MM.1S (cell line): ENCODE data around the gene GPSM3.

Source experiments
- DNase-seq: peaks from one replicate; pipeline ENCODE4 v3.0.0-alpha.2; 2015
- H2AFZ ChIP-seq: fragments of 300-600 bp; sonication (generic); 2 replicates; pipeline ENCODE4 v1.6.0; 2016; ENCODE audit warnings: antibody characterized with exemption, low read length
- H3F3A ChIP-seq: fragments of 300-600 bp; sonication (generic); 2 replicates; pipeline ENCODE4 v1.6.1; 2016; ENCODE audit warnings: mild to moderate bottlenecking, antibody characterized with exemption, low read length, moderate library complexity, mixed read lengths; ENCODE audit not compliant: insufficient read depth
- H3K27ac ChIP-seq: fragments of 300-600 bp; sonication (generic); 2 replicates; pipeline ENCODE4 v1.5.1; 2016; ENCODE audit warnings: mild to moderate bottlenecking, low read length
- H3K27me3 ChIP-seq: fragments of 300-600 bp; sonication (generic); replicated peaks from 2 replicates; pipeline ENCODE4 v1.6.0; 2016; ENCODE audit warnings: low read length; ENCODE audit not compliant: insufficient read depth
- H3K36me3 ChIP-seq: fragments of 300-600 bp; sonication (generic); replicated peaks from 2 replicates; pipeline ENCODE4 v1.6.1; 2016; ENCODE audit warnings: mild to moderate bottlenecking, low read length, mixed read lengths; ENCODE audit not compliant: insufficient read depth
- H3K4me1 ChIP-seq: fragments of 300-600 bp; sonication (generic); 2 replicates; pipeline ENCODE4 v1.6.1; 2016; ENCODE audit warnings: low read length, mixed read lengths
- H3K4me2 ChIP-seq: fragments of 300-600 bp; sonication (generic); 2 replicates; pipeline ENCODE4 v1.6.0; 2016; ENCODE audit warnings: low read depth, low read length
- H3K4me3 ChIP-seq: fragments of 300-600 bp; sonication (generic); 2 replicates; pipeline ENCODE4 v1.5.1; 2016; ENCODE audit warnings: low read length, mixed read lengths
- H3K79me2 ChIP-seq: fragments of 300-600 bp; sonication (generic); 2 replicates; pipeline ENCODE4 v1.6.1; 2016; ENCODE audit warnings: mixed run types, low read length, mixed read lengths
- H3K9ac ChIP-seq: fragments of 300-600 bp; sonication (generic); 2 replicates; pipeline ENCODE4 v1.6.1; 2016; ENCODE audit warnings: low read length, mixed read lengths
- H3K9me2 ChIP-seq: fragments of 300-600 bp; sonication (generic); replicated peaks from 2 replicates; pipeline ENCODE4 v1.6.1; 2016; ENCODE audit warnings: mild to moderate bottlenecking, low read length, mixed read lengths; ENCODE audit not compliant: insufficient read depth
- H3K9me3 ChIP-seq: fragments of 300-600 bp; sonication (generic); replicated peaks from 2 replicates; pipeline ENCODE4 v1.6.1; 2016; ENCODE audit warnings: mild to moderate bottlenecking, low read length, mixed read lengths; ENCODE audit not compliant: insufficient read depth
- H4K20me1 ChIP-seq: fragments of 300-600 bp; sonication (generic); 2 replicates; pipeline ENCODE4 v1.6.1; 2016; ENCODE audit warnings: mild to moderate bottlenecking, low read length, moderate library complexity, mixed read lengths; ENCODE audit not compliant: insufficient read depth
- EZH2 ChIP-seq: fragments of 300-600 bp; sonication (generic); optimal IDR thresholded peaks from 2 replicates; pipeline ENCODE3; 2017; ENCODE audit warnings: low read depth, mild to moderate bottlenecking, antibody characterized with exemption, low read length, mixed read lengths
- EZH2phosphoT487 ChIP-seq: fragments of 300-600 bp; sonication (generic); IDR thresholded peaks from 2 replicates; pipeline ENCODE4 v1.6.1; 2018; ENCODE audit warnings: antibody characterized with exemption, low read length
- TF ChIP-seq, protein P1 (sequence below): fragments of 300-600 bp; sonication (generic); IDR thresholded peaks from 2 replicates; pipeline ENCODE4 v1.5.1; 2016; ENCODE audit warnings: antibody characterized with exemption, low read length, mixed read lengths

GPSM3 gene

DNA sequence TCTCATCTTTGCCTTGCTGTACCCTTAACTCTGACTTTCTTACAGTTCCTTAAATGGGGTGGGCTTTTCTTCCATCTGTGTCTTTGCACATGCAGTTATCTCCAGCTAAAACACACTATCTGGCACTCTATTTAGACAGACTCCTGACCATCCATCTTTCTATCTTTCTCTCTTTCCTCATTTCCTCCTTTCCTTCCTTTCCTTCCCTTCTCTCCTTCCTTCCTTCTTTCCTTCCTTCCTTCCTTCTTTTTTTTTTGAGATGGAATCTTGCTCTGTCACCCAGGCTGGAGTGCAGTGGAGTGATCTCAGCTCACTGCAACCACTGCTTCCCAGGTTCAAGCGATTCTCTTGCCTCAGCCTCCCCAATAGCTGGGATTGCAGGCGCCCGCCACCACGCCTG is 23.2 kb upstream of the GPSM3 start:
- Histone ChIP-seq H3K4me1 (no peaks in the 10 kb centered on the region), H3K9me3 (no peaks in the 10 kb centered on the region), H3K36me3 (no peaks in the 10 kb centered on the region), H3K27ac (no peak overlapping the region), H3K4me2 (no peak overlapping the region), H2AFZ (no peak overlapping the region), H4K20me1 (no peaks in the 10 kb centered on the region), H3K9ac (no peak overlapping the region), H3K27me3 (peaks cover 42% of the 10 kb centered on the region), H3F3A (no peaks in the 10 kb centered on the region), H3K4me3 (no peak overlapping the region), H3K9me2 (no peaks in the 10 kb centered on the region), H3K79me2 (no peaks in the 10 kb centered on the region)
- DNase-seq = no peak
- TF ChIP-seq EZH2 (no peak), EZH2phosphoT487 (no peak)
- TF ChIP-seq, protein P1, sequence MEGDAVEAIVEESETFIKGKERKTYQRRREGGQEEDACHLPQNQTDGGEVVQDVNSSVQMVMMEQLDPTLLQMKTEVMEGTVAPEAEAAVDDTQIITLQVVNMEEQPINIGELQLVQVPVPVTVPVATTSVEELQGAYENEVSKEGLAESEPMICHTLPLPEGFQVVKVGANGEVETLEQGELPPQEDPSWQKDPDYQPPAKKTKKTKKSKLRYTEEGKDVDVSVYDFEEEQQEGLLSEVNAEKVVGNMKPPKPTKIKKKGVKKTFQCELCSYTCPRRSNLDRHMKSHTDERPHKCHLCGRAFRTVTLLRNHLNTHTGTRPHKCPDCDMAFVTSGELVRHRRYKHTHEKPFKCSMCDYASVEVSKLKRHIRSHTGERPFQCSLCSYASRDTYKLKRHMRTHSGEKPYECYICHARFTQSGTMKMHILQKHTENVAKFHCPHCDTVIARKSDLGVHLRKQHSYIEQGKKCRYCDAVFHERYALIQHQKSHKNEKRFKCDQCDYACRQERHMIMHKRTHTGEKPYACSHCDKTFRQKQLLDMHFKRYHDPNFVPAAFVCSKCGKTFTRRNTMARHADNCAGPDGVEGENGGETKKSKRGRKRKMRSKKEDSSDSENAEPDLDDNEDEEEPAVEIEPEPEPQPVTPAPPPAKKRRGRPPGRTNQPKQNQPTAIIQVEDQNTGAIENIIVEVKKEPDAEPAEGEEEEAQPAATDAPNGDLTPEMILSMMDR = no peak

DNA sequence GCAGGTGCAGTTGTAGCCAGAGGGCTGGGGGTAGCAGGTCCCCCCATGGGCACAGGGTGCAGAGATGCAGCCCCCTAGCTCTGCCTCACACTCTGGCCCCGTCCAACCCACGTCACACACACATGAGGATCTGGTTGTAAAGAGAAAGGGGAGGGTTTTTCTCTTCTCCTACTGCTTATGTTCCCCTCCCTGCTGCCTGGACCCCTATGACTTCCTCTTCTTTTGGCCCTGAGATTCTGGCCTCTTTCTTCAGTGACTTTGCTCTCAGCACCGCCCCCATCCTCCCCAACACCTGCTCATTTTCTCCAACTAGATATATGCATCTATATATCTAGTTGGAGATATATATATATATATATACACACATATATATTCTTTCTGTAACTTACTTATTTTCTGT is 21.7 kb upstream of the GPSM3 start:
- Histone ChIP-seq H3F3A (no peaks in the 10 kb centered on the region), H3K79me2 (no peaks in the 10 kb centered on the region), H3K9me3 (no peaks in the 10 kb centered on the region), H3K4me2 (no peak overlapping the region), H3K9ac (no peak overlapping the region), H3K9me2 (no peaks in the 10 kb centered on the region), H2AFZ (no peak overlapping the region), H3K4me3 (no peak overlapping the region), H3K27ac (no peak overlapping the region), H4K20me1 (no peaks in the 10 kb centered on the region), H3K27me3 (peaks cover 31% of the 10 kb centered on the region), H3K4me1 (no peaks in the 10 kb centered on the region), H3K36me3 (no peaks in the 10 kb centered on the region)
- TF ChIP-seq, protein P1 = no peak
- TF ChIP-seq EZH2 = no peak
- no peak for TF ChIP-seq EZH2phosphoT487
- no peak for DNase-seq

DNA sequence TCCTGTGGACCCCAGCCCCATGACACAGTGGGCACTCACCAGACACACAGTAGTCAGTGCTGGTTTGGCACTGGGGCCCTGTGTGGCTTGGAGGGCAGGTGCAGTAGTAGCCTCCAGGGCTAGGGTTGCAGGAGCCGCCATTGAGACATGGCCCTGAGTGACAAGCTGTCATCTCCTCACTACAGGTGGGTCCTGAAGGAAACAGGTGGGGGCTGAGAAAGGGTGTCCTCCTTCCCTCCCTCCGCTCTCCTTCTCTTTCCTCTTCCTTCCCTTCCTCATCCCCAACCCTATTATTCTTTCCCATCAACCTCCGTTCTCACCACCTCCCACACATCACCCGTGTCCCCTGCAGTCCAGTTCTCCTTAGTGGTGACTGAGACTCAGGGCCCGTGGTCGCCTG is 21.2 kb upstream of the GPSM3 start:
- Histone ChIP-seq H3K27ac (no peak overlapping the region), H3F3A (no peaks in the 10 kb centered on the region), H3K9me3 (no peaks in the 10 kb centered on the region), H4K20me1 (no peaks in the 10 kb centered on the region), H3K4me1 (no peaks in the 10 kb centered on the region), H3K79me2 (no peaks in the 10 kb centered on the region), H3K9ac (no peak overlapping the region), H3K9me2 (no peaks in the 10 kb centered on the region), H3K4me2 (no peak overlapping the region), H3K27me3 (peaks cover 27% of the 10 kb centered on the region), H3K4me3 (no peak overlapping the region), H3K36me3 (no peaks in the 10 kb centered on the region), H2AFZ (no peak overlapping the region)
- DNase-seq = no peak
- TF ChIP-seq EZH2 (no peak), EZH2phosphoT487 (no peak)
- TF ChIP-seq, protein P1 = no peak
